AML-193 (cell line): ENCODE results near the gene CCDC146.
A peak's percentile ranks its signal among the peaks of the same experiment; 100 is the strongest.
"Not testable (repeated sequence)": the region's sequence is repeated elsewhere in the genome, so short reads cannot be mapped to it uniquely, and the experiment has no call there.

Source experiments
- DNase-seq, 2 experiments: peaks; one replicate each; lab custom pipeline; 2025; lab: John Stamatoyannopoulos, UW

The CCDC146 gene

DNA sequence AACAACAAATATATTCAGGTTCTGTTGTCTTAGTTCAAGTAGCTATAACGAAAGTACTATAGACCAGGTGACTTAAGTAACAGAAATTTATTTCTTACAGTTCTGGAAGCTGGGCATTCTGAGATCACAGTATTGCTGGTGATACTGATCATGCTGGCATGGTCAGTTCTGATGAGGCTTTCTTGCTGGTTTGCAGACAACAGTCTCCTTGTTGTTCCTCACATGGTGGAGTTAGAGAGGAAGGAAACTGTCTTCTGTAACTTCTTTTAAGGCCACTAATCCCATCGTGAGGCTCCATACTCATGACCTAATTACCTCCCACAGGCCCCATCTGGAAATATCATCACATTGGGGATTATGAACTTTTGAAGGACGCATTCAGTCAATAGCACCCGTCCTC lies 17.9 kb downstream of the CCDC146 start:
- DNase-seq = not testable (repeated sequence)

DNA sequence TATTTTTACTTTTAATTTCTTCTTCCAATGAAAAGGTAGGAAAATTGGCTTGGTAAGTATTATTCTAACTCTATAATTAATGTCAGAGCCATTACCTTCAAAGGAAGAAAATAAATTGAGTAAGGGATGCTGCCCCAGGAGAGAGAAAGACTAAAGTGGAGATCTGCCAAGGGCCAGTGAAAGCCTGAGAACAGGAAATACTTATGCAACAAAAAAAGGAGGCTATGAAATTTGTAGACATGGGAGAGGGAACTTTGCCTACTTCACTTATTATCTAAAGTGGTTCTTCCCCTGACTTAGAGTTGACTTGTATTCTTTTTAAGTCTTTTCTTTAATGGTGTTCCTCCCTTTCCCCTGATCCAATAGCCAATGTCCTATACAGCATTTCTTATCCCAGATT lies 29.8 kb downstream of the CCDC146 start:
- DNase-seq = peak; percentile 39 to 41

GRCh38 chr7:77154917-77155464 lies 32.6 kb downstream of the CCDC146 start:
- not testable (repeated sequence) for DNase-seq

DNA sequence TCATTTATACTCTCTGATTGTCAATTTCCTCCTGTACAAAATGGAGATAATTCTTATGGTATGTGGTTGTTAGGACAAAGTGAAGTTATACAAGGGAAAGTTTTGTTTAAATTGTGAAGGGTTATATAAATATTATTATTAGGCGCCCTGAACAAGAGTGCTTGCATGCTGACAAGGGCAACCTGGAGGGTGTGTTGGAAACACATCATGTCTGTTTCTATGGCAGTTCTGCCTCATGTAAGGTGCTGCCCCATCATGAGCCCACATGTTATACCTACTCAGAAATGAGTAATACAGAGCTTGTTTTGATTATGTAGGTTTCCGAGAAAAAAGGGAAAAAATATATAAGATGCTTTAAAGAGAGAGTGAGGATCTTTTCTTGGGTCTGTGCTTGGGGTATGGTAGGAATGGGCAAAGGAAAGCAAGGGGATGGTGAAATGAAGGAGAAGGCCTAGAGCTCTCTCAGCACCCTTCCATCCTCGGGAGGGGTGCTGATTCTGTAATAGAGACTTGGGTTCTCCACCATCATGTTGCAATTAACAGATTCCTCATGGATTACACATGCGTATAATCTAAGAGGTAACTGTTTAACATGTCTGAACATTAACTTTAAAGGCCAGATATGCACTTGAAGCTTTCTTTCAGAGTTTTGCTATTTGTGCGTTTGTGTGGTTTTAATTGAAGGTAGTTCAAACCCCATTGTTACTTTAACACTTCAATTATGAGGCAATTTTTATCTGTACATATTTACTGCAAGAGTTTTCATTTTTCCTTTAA lies 33.4 kb downstream of the CCDC146 start:
- not testable (repeated sequence) for DNase-seq

- DNase-seq = not testable (repeated sequence)
Observed at GRCh38 chr7:77157034-77157433, 34.6 kb downstream of the CCDC146 start.

- DNase-seq = peak; percentile 87 to 90
Observed at GRCh38 chr7:77157446-77157845, 35.0 kb downstream of the CCDC146 start.

DNA sequence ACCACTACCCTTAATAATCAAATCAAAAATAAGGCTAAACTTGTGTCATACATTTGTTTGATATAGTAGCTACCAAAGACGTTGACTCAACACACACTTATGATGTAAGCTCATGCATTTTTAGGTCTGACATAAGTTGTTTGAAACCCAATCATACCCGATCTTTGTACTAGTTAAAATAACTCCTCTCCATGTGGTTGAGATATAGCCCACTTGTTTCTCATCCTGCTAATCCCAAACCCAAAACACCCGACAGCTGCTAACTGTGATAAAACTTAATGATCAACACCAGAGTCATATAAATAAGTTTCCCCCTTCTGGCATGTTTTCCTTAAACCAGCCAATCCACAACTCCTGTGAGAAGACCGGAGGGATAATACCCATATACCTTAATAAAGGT lies 48.7 kb downstream of the CCDC146 start:
- not testable (repeated sequence) for DNase-seq

- not testable (repeated sequence) for DNase-seq
Observed at GRCh38 chr7:77172437-77173172, 50.2 kb downstream of the CCDC146 start.

GRCh38 chr7:77174418-77174817 lies 52.0 kb downstream of the CCDC146 start:
- not testable (repeated sequence) for DNase-seq

DNA sequence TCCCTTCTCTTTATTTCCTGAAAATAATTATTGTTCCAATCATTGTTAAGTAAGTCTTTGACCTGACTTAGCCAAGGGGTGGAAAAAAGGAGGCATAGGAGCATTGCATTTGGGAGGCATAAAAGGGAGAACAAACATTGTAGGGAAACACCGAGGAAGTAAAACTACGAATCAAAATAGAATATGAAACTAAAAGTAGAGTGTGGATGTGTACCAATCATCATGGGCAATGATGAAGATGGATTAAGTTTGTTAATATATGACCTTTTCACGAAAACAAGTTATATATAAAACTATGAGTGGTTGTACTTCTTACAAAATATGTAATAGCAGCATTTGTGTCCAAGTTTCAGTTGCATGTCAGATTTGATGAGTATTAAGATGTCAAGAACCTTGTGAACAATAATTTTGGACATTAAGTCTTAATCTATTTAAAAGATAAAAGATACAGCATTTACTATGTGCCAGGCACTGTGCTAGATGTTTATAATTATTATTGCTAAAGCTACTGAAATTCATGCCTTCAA lies 52.9 kb downstream of the CCDC146 start:
- not testable (repeated sequence) for DNase-seq

GRCh38 chr7:77177321-77177904 lies 55.0 kb downstream of the CCDC146 start:
- not testable (repeated sequence) for DNase-seq

DNA sequence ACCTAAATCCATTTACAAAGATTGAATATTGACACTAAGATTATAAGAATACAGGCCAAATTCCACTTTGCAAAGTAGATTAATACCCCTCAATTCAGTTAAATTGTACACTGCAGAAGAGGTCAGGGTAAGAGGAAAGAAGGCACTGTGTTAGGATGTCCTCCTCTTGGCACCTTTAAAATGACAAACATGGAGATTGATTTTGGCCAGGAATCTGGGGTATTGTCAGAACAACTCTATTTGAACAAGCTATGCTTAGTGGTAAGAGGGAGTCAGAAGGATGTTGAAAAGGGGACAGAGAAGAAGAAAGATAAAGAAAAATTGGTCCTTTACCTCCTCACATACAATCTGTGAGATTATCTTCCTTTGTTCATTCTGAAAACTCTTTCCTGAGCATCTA lies 55.6 kb downstream of the CCDC146 start:
- DNase-seq = not testable (repeated sequence)

DNA sequence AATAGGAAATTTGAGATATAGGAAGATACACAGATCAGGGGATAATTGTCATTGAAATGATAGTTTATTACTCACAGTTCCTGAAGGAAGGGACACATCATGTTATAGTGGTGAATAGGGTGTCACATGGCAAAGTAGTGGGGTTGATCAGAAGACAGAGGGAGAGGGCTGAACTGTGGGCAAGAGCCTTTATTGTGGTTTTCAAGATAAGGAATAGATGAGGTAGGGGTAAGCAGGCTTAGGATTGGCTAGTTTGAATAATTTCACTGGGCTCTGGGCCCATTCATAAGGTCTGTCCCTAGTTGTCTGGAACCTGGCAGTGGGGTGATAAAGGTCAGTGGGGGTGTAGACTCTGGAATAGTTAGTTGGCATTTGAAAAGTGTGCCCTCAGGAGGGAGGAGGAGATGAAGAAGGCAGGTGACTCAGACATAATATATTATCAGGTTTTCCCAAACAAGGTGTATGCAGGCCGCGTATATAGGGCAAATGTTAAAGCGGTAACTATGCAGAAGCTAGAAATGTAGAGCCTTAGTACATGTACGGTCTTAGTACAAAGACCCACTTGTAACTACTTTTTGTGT lies 58.7 kb downstream of the CCDC146 start:
- no peak for DNase-seq

DNA sequence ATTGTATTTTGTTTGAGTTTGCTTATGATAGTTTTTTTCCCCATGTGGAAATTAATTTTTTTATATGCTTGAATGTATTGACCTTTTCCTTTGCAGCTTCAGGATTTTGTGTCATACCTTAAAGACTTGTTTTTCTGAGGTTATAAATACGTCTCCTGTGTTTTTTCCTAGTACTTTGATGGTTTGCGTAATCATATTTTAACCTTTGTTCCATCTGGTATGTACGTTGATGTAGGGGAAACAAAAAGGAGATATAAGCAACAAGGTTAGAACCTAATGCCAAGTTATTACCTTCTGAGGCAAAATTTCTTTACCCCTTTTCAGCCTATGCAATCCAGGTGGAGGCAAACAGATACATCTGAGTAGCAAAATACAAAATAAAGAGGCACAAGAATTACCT lies 59.3 kb downstream of the CCDC146 start:
- DNase-seq = no peak

GRCh38 chr7:77182261-77182660 lies 59.8 kb downstream of the CCDC146 start:
- no peak for DNase-seq

- DNase-seq = no peak
Observed at GRCh38 chr7:77184463-77184862, 62.0 kb downstream of the CCDC146 start.

DNA sequence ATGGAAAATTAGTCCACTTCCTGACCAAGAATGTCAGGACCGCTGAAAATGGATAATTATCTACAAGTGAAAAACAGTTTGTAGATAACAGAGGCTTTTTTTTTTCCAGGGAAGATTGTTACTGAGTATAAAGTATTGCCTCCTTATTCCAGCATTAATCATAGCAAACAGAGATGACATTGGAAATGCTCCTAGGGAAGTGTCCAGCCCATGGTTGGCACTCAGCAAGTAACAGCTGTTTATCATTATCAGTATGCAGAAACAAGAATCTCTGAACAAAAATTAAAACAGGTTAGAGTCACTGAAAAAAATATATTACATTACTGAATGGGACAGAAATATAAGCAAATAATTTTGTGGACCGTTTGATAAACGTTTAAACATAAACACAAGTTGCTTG lies 62.6 kb downstream of the CCDC146 start:
- DNase-seq = no peak

DNA sequence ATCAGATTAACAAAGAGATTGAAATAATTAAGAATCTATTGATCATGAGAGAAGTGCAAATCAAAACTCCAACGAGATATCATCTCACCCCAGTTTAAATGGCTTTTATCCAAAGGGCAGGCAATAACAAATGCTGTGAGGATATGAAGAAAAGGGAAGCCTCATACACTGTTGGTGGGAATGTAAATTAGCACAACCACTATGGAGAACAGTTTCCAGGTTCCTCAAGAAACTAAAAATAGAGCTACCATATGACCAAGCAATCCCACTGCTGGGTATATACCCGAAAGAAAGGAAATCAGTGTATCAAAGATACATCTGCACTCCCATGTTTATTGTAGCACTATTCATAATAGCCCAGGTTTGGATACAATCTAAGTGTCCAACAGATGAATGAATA lies 63.5 kb downstream of the CCDC146 start:
- DNase-seq = no peak

GRCh38 chr7:77188731-77189437 lies 66.5 kb downstream of the CCDC146 start:
- peak; percentile 84 to 93 for DNase-seq

DNA sequence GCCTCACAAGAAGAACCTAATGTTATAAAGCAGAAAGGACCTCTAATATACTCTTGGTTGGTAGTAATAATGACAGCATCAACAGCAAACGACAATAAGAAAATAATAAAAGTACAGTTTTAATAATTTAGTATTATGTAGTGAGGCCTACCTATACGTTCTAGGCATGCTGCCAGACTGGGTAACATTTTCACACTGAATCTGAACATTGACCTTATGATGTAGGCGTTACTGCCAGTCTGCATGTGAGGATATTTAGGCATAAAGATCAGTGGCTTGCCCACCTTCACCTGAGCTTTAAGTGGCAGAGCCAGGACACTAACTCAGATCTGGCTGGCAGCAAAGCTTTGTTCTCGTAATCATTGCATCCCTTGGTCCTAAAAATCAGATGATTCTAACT lies 74.7 kb downstream of the CCDC146 start:
- no peak for DNase-seq
